HG02938 (cell line): ENCODE measurements around the gene CTBP2.

Experiments
- ATAC-seq: cut with Tn5 transposase; IDR thresholded peaks from one replicate; pipeline ENCODE4 v1.9.1; 2021; ENCODE audit warnings: mild to moderate bottlenecking, moderate library complexity; ENCODE audit not compliant: unreplicated experiment

CTBP2 gene

DNA sequence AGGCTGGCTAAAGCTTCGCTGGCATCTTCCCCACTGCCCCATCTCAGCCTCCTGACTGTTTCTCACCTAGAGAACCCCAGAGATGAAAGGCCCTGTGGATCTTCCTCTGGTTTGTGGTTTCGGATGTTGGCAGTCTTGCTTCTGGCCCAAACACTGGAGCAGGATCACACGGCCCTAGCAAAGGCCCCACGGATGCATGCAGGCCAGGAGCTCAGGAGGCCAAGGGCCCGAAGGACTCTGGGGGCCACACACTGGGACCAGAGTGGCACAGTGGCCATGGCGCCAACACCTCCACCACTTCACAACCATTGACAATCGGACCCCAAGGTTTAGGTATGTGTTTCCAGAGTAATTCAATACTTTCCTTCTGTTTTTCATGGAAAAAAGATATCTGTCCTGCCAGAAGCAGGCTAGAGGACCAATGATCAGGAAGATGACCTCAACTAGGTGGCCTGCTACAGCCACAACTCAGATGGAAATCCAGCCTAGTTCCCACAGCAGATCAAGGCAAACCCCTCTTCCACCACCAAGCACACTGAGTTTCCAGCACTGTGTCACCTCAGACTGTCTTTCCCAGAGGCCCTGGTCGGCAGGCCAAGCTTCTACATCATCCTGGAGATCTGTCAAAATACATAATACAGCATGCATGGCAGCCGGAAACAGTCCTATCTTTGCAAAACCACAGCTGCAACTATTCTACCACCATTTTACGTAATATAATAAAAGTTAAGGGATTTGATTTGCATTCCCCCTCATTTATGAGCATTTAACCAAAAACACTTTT is 53.0 kb downstream of the CTBP2 start:
- ATAC-seq, result no peak

DNA sequence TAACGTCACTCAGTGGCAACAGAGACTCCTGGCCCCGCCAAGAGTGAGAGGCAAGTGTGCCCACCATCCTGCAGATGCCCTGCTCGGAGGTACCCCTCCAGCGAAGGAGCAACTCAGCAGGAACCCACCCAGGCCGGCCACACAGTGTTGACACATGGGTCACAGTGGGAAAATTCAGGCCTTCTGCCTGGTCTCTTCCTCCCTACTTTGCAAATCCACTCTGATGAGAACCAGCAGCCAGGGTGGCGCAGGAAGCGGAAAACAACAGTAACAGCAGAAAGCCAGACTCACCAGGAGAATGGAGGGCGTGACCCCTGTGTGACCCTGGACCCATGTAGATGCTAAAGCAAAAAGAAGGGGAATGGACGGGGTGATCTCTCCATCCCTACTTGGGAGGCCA is 53.8 kb downstream of the CTBP2 start:
- ATAC-seq, result no peak

DNA sequence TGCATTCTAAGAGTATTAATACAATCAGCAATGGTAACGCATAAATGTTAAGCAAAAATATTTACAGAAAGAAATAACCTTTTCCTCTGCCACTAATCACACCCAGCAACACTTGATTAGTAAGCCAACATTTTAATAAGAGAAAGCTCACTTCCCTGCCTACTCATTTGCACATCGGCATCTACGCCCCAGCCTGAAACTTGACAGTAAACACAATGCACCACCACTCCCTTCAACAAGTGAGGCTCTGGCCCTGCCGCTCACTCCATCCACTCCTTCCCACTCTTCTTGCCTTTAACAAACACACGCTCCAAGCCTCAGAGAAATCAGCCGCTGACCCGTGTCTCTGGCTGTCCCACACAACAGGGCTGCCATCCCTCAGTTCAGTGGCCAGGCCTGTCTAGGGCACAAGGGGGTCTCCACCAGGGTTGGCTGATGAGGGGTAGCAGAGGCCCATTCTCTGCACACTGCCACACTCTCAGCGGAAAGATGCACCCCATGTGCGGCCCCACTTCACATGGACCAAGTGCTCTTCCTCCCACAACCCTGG is 54.6 kb downstream of the CTBP2 start:
- ATAC-seq, result no peak

DNA sequence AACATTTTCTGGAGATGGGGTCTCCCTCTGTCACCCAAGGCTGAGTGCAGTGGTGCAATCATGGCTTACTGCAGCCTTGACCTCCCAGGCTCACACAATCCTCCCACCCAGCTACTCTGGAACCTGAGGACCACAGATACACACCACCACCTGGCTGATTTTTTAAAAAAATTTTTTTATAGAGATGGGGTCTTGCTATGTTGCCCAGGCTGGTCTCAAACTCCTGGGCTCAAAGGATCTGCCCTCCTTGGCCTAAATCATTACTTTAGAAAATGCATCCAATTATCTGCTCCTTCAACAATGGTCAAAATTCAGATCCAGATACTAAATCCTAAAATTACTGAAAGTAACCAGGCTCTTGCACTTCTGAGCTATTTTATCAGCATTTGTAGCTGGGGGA is 55.2 kb downstream of the CTBP2 start:
- no peak for ATAC-seq

DNA sequence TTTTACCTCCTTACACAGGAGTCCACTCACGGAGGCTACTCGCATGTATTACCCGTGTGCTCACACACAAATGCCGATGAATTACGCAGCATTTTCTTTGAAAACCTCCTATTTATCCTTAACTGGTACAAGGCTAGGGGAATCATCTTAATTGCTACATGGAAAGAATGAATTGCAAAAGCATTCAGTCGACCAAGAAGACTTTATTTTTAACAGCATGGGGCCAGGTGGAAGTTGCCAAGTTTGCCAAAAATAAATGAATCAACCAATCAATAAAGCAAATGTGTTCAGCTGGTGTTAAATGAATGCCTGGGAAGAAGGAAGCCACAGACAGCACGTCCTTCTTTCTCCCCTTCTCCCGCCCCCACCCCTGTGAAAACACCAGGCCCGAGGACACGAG is 55.8 kb downstream of the CTBP2 start:
- ATAC-seq, result no peak

DNA sequence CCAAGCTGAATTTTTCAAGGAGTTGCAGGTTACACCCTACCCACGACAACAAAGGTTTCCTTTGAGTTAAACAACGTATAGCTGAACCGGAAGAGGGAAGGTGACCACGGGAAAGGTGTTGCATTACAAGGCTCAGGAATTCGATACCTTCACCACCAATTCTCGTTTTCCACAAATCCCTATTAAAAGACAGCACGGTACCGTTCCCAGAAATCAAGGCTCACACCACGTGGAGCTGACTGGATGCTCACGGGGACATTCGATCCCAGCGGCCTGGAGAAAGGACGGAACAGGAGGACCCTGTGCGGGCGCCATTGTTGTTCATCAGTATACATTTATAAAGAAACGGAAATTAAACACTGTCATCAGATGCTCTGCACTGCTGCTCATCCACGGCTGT is 56.4 kb downstream of the CTBP2 start:
- ATAC-seq, result no peak

DNA sequence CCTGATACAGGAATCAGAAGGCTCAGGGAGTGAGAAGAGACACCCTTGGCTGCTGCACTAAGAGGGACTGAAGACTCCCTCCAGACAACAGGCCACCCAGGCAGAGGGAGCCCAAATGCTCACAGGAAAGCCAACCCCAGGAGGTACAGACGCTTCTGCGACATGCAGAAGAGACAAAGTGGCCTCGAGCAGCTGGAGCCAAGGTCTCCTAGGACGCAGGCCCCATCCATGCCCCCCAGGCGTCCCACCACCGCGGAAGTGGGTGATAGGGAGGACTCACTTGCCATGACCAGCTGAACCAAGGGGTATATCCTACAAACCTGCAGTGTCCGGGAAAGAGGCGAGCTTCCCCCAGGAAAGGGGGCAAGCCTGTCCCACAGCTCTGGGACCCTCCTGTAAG is 56.9 kb downstream of the CTBP2 start:
- no peak for ATAC-seq

DNA sequence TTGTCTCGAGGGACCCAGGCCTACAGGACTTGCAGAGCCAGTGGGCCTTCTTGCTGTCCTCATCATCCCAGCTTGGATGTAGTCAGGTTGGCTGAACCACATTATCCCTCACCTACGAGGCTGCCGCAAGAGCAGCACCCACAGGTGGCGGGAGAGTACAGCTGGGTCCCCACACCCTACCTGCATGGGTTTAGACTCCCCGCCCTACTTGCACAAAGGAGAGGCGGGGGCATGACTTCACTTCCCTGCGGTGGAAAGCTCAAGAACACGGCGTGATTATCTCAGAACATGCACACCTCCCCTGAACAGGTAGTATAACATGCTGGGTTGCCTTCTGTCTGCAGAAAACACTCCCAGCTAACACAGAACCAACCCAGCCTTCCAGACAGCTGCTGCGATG is 57.5 kb downstream of the CTBP2 start:
- no peak for ATAC-seq

DNA sequence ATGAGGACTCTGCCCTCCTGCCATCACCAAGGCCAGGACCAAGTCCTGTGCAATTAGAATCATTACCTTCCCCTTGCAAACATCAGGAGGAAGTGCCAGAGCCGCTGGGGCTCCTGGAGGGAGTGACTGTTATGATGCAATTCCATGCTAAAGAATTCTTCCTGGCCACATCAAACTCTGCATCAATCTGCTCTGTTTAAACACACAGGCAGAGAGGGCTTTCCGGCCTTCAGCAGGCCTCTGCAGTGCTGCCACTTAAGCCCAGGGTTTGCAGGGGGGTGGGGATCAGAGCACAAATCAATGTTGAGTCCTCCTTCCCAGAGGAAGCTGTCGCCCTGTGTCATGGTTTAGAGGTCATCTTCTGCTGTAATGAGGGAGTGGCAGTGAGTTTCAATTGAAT is 58.1 kb downstream of the CTBP2 start:
- ATAC-seq, result no peak

DNA sequence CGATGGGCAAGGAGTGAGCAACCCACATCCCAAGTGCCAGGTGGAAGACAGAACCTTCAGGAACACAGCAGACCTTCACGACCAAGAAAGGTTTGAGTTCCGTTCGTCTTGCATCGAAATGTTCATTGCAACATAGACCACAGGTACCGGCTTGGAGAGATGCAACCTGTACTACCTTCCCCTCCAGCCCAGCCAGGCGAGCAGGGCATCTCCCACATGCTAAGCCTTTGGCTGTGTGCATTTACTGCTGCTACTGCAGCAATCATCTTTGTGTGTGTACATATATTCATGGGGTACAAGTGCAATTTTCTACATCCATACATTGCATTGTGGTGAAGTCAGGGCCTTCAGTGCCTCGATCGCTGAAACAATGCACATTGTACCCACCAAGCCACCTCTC is 58.8 kb downstream of the CTBP2 start:
- no peak for ATAC-seq

DNA sequence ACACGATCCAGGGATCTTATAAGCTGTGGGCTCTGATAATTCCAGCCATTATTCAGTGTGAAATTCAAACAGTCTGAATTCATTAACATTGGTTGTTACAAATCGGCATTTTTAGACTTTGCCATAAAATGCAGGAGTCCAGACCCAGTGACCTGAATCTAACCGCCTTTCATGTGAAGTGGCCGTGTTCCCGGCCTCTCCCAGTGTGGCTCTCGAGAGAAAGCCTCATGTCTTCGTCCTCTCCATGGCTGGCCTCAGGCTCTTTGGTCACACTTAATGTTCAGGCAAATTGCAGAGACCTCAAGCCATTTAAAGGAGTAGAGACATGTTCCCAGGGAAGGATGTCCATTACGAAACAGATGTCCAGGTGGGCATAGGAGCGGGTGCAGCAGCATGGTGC is 59.3 kb downstream of the CTBP2 start:
- ATAC-seq, result no peak

DNA sequence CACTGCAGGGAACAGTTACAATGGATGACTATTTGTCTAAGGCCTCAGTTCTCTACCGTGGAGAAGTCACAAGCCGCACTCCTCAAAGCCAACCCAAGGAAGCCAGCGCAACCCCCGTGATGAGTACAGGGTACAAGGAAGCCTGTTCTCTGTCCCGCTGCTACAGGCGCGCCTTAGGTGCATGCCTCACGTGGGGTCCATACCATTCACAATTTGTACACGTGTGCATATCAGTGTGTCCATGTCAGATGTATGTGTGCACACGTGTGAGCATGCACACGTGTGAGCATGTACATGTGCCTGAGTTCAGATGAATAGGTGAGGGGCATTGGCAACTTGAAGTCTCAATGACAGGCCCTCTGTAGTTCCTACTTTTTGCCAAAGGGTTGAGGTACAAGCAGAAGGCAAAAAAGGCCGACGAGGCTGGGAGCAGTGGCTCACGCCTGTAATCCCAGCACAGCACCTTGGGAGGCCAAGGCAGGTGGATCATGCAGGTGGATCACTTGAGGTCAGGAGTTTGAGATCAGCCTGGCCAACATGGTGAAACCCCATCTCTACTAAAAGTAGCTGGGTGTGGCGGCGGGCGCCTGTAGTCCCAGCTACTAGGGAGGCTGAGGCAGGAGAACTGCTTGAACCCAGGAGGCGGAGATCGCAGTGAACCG is 62.8 kb downstream of the CTBP2 start:
- ATAC-seq, result no peak

DNA sequence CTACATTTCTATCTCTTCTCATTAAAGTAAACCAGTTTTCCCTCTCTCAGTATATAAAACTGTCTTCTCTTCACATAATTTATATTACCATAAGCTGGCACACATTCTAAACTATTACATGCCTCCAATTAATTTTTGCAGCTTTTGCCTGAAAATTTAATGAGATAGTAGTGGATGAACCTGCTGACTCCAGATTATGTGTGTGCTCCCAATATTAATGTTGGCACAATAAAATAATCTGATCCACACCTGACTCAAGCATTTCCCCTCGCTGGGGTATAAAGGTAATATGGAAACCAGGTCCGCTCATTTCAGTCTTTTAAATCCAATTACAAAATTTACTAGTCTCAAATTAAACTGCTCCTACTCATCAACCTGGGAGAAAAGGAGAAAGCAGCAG is 63.4 kb downstream of the CTBP2 start:
- ATAC-seq, result no peak

DNA sequence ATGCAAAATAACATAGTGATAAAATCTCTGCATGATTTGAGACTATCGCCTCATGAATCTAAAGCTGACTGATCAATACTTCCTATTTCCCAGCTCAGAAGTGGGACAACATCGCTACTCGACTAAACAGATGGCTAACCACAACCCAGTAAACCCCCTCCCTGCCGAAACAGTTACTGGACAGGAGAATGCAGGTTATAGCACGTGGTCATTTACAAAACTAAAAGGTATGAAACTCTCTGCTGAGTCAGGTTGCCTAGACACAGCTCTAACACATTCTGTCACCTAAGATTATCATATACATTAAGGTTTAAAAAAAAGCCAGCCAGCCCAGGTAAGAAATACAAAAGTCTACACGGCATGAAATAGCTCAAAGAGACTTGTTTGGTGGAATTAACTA is 64.0 kb downstream of the CTBP2 start:
- no peak for ATAC-seq

DNA sequence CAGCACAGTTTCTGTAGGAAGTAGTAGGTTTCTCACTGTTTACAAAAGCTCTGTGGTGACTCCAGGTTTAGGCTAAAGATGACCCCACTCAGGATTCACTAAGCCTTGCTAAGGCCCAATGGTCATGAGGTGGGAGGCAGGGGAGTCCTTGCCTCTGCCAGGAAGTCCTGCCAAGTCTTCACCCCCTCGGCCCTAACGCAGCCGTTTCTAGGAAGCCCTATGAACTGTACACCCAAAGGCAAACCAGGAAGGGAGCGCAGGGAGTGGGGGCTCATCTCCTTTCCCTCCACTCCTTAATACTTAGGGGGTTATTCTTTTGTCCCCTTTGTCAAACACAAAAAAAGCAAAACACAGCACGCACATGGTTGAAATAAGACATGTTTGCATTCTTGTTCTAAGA is 64.6 kb downstream of the CTBP2 start:
- ATAC-seq, result no peak

DNA sequence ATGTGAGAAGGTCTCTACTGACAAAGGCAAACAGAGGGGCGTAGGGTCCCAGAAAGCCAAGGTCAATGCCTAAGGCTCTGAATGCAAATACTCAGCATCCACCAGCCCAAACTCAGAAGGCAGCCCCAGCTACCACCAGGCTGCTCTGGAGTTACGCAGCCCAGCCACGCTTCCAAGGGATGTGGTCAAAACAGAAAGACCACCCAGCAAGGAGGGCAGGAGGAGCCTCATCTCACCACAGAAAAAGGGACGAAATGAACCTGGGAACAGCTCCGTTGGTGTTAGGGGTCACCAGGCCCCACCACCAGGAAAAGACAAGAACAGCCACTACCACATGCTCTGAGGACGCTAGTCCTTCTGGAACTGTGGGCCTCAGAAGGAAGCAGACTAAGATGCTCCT is 65.1 kb downstream of the CTBP2 start:
- no peak for ATAC-seq

DNA sequence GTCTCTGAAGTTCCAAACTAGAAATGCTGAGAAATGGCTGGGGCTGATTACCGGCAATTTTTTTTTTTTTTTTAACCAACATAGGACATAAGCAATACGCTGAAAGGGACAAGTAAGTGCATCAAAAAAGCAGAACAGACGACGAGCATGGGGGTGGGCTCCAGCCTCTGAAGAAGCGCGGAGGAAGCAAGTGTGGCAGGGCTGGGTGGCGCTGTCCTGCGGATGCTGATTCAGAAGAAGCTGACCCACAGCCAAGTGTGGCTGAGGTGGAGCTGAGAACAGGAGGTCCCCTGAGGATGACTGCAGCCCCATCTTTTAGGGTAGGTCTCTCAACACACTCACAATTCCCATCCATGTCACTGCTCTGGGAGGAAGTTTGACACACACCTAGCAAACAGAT is 65.6 kb downstream of the CTBP2 start:
- ATAC-seq, result no peak

DNA sequence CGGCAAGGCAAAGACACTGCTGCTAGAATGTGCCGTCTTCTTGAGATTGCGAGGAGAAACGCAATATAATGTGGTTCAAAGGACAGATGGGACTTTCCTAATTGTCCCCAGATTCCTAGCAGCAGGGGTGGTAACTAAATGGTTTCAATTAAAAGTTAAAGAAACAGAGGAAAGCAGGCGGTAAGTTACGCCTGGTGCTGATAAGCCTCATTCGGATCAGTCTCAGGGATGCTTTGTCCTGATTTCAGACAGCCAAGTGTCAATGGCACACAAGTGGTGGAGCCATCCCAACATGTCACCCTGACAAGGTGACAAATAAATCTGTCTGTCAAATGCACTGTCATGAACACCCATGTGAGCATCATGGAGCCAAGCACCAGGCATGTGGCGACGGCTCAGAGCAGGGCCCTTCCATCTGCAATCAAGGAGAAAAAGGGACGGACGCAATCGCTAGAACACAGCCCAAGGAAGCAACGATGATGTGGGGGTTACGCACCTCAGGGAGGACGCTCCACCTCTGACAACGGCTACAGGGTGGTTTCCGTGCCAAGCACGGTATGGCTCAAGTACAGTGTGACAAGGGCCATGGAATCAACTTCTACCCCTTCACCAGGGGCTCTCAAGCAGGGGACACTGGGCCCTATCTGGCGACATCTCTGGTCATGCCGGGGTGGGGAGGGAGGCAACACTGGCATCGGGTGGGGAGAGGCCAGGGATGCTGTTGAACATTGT is 66.2 kb downstream of the CTBP2 start:
- ATAC-seq, result no peak

DNA sequence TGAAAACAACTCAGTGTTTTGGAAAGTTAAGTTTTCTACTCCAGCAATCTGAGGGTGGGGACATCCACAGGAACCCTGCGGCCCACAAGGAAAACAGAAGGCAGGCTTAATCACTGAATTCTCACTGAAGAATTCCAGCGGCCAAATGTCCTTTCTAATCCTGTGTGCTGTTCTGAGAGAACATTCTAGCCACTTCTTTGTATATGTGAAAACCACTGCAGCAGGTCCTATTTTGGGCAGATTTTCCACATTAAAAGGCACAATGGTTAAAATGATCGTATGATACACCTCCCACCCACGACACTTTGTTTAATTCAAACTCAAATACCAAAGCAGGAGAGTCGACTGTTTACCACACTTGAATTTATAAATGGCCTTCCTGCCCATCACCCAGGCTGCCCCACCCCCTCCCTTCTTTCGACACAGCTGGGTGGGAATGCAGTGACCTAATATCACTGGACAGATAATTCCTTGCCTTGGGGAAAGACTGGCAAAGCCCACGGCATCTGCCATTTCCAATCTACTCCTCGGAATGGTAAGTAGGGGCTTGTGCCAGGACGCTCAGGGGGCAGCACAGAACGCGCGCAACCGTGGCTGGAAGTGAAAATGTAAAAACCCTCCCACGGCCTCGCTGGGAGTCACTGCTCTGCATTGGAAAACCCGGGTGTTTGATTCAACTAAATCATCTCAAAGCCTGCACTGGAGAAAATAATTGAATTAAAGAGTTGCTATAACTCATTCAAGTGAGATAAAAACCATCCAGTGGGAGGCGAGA is 67.0 kb downstream of the CTBP2 start:
- no peak for ATAC-seq

DNA sequence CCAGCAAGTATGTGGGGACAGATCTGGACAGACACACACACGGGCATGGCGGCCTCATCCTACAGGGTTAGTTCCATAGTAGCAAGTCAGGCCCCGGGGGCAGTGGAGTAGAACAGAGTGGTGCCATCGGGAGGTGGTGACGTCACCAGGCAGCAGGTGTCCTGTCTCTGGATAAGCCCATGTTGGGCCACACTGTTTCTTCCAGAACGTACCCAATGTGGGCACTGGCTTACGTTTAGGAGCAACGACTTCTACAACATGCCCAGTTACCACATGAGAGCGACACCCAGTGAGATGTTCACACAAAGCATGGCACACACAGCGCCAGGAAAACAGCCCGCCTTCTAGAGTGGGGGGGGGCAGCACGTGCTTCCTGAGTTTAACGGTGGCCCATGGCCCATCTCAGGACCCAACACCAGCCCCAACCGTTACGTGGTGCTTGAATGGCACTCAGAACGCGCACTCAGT is 67.8 kb downstream of the CTBP2 start:
- no peak for ATAC-seq

DNA sequence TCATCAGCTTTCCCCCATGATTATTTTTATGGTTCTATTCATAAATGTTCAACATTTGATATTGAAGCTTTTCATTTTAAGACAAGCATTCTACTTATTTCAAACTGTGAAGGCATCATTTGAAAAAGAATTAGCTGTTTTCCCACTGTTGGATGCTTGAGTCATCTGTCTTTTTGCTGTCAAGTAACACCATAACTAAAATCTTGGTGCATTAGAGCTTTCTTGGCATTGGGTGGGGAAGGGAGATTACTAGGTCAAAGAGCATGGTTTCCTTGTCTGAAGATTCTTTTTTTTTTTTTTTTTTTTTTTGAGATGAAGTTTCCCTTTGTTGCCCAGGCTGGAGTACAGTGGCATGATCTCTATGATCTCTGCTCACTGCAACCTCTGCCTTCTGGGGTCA is 68.5 kb downstream of the CTBP2 start:
- no peak for ATAC-seq
